ENCODE measurements around the gene NGRN. TPM values are rescaled to one million over a fixed set of nuclear protein-coding genes. Genes with fewer than 3 reads are reported as not detected.

NGRN gene
- total and polyA plus RNA-seq, 2 experiments from 2014 or later = 88.9 to 131 TPM

- no peak for TF ChIP-seq REST (IDR thresholded peaks at IDR 0.05; ENCODE audit: unreplicated experiment)
- TF ChIP-seq, protein P1, sequence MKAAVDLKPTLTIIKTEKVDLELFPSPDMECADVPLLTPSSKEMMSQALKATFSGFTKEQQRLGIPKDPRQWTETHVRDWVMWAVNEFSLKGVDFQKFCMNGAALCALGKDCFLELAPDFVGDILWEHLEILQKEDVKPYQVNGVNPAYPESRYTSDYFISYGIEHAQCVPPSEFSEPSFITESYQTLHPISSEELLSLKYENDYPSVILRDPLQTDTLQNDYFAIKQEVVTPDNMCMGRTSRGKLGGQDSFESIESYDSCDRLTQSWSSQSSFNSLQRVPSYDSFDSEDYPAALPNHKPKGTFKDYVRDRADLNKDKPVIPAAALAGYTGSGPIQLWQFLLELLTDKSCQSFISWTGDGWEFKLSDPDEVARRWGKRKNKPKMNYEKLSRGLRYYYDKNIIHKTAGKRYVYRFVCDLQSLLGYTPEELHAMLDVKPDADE (IDR thresholded peaks at IDR 0.05) = no peak
- no peak for TF ChIP-seq ZNF114 (CRISPR knock-in tag; IDR thresholded peaks at IDR 0.05)
- TF ChIP-seq POLR2AphosphoS5 (IDR thresholded peaks at IDR 0.05; ENCODE audit: low read depth) = no peak
- TF ChIP-seq NANOG (IDR thresholded peaks at IDR 0.05; ENCODE audit: borderline replicate concordance) = no peak
- TF ChIP-seq ZNF331 (CRISPR knock-in tag; IDR thresholded peaks at IDR 0.05; ENCODE audit: low read depth) = no peak
- no peak for TF ChIP-seq CREB1 (CRISPR knock-in tag; IDR thresholded peaks at IDR 0.05; ENCODE audit: low read depth)
- TF ChIP-seq, protein P2, sequence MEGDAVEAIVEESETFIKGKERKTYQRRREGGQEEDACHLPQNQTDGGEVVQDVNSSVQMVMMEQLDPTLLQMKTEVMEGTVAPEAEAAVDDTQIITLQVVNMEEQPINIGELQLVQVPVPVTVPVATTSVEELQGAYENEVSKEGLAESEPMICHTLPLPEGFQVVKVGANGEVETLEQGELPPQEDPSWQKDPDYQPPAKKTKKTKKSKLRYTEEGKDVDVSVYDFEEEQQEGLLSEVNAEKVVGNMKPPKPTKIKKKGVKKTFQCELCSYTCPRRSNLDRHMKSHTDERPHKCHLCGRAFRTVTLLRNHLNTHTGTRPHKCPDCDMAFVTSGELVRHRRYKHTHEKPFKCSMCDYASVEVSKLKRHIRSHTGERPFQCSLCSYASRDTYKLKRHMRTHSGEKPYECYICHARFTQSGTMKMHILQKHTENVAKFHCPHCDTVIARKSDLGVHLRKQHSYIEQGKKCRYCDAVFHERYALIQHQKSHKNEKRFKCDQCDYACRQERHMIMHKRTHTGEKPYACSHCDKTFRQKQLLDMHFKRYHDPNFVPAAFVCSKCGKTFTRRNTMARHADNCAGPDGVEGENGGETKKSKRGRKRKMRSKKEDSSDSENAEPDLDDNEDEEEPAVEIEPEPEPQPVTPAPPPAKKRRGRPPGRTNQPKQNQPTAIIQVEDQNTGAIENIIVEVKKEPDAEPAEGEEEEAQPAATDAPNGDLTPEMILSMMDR (conservative IDR thresholded peaks at IDR 0.05; ENCODE audit: low read depth in 2 of 2) = no peak
- TF ChIP-seq EZH2phosphoT487 (IDR thresholded peaks at IDR 0.05; ENCODE audit: unreplicated experiment) = no peak
- no peak for TF ChIP-seq JUNB (IDR thresholded peaks at IDR 0.05; ENCODE audit: unreplicated experiment)
- TF ChIP-seq STAT1 (IDR thresholded peaks at IDR 0.05; ENCODE audit: unreplicated experiment) = no peak
Measured at GRCh38 chr15:90300541-90300940, 35.1 kb downstream of the NGRN start (continued).

DNA sequence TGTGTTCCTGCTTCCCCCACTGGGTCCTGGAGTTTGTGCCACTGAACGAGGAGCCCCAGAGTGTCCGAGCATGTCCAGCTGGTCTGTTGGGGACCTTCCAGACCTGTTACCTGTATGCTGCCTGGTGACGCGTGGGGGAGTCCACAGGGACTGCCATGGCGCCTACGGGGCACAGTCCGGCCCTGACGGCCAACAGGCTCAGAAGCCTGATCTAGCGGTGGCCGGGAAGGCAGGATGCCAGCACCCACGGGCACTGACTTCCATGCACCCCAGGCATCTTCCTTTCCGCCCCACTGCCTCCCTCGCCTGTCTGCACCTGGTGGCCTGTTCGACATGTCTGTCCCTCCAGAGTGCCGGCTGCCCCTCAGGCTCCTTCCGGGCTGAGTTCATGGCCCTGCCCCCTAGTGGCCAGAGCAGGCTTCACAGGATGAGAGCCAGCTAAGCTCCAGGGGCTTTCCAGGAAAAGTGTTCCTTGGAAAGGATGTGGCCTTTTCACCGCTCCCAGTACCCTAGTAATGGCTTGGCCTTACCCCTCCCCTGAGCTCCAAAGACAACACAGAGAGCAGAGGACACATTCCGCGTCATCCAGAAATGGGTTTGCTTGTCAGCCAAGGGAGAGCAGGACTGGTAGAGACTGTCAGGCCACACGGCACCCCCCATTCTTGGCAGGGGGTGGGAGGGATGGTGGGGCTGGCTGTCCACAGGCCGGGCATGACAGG, 35.7 kb downstream of the NGRN start:
- ATAC-seq (peak; percentile 94), DNase-seq (ENCODE audit: low spot score) (peak; percentile 95)
- Histone ChIP-seq H3K4me3 (no peak overlapping the region), H3K27ac (ENCODE audit: low read depth) (no peak overlapping the region), H3K36me3 (ENCODE audit: insufficient read depth) (no peaks in the 10 kb centered on the region), H3F3A (replicated peaks; ENCODE audit: low read depth) (no peaks in the 10 kb centered on the region), H2AFZ (peak overlapping the region; percentile 70; the same call in 1 of the 2 replicates), H3K4me2 (no peak overlapping the region), H3K27me3 (ENCODE audit: insufficient read depth) (no peaks in the 10 kb centered on the region), H3K79me2 (replicated peaks; ENCODE audit: insufficient read depth) (no peaks in the 10 kb centered on the region), H4K20me1 (replicated peaks; ENCODE audit: insufficient read depth) (no peaks in the 10 kb centered on the region), H3K4me1 (ENCODE audit: insufficient read depth) (peaks cover 6% of the 10 kb centered on the region; the same call in 1 of the 2 replicates), H3K9me2 (ENCODE audit: insufficient read depth) (no peaks in the 10 kb centered on the region)
- Mint-ChIP-seq H3K36me3 (ENCODE audit: low read depth) (no peaks in the 10 kb centered on the region), H3K27ac (no peak overlapping the region), H3K4me3 (no peak overlapping the region), H3K9me3 (no peaks in the 10 kb centered on the region), H3K27me3 (ENCODE audit: insufficient read depth, low read depth, poor library complexity) (peaks cover 2% of the 10 kb centered on the region), H3K4me1 (peaks cover 16% of the 10 kb centered on the region)
- TF ChIP-seq CREB1 (CRISPR knock-in tag; IDR thresholded peaks at IDR 0.05; ENCODE audit: low read depth) (peak; percentile 16; the same call in 1 of the 2 replicates), ZNF462 (CRISPR knock-in tag; IDR thresholded peaks at IDR 0.05) (no peak), ZNF114 (CRISPR knock-in tag; IDR thresholded peaks at IDR 0.05) (no peak), ZNF331 (CRISPR knock-in tag; IDR thresholded peaks at IDR 0.05; ENCODE audit: low read depth) (no peak), JUNB (IDR thresholded peaks at IDR 0.05; ENCODE audit: unreplicated experiment) (no peak)
